ENCODE data around the gene CRADD. TPM values are rescaled to one million over a fixed set of nuclear protein-coding genes. Genes with fewer than 3 reads are reported as not detected.

The CRADD gene
- total RNA-seq, 1 experiment from 2014 or later: 7.6 TPM

DNA sequence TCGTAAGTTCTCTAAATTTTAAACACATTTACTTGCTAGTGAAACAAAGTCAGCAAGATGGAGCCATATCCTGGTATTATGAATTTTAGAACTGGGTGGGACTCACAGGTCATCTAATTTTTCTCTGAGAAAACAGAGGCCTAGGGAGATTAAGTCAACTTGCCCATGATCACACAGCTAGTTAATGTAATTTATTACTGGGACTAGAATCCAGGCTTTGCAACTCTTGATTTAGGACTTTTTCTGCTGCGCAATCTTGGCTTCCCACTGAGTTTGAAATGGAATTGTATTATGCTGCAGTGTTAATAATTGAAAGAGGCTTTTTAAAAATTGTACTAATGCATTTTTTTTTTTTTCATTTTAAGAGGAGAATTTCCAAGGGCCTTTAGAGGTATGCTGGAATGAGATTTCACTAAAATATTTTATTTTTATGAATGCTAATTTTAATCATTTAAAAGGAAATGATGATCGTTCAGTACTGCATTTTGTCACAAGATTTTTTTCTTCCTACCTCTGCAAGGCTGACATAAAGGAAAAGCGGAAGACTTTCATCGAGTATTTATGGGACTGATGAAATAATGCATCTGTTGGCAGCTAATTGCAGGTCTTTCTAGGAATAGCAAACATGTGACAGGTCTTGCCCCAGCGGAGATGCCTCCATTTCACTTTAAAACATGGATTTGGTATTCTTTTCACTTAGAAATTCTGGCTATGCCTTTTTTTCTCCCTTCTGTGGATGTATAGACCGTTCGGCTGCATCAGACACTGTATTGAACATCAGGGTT, 9.6 kb downstream of the CRADD start:
- H3K23me2 ChIP-seq (ENCODE audit: insufficient read length, low read depth, low read length, poor library complexity, severe bottlenecking): no peaks in the 10 kb centered on the region
- no peak overlapping the region for H2BK12ac ChIP-seq (ENCODE audit: insufficient read length, low read depth, low read length)
- no peak overlapping the region for H2AFZ ChIP-seq (ENCODE audit: low read length)
- no peak overlapping the region for H3K9ac ChIP-seq (ENCODE audit: extremely low read depth, insufficient read length, low read length)
- no peak overlapping the region for H3T11ph ChIP-seq (ENCODE audit: low read length)
- H2BK5ac ChIP-seq (ENCODE audit: insufficient read length, low read length): no peak overlapping the region
- H3K79me1 ChIP-seq (ENCODE audit: insufficient read depth, low read depth, low read length, poor library complexity, severe bottlenecking): no peaks in the 10 kb centered on the region
- H2AK5ac ChIP-seq (ENCODE audit: insufficient read length, low read length): no peak overlapping the region
- H4K91ac ChIP-seq (ENCODE audit: insufficient read length, low read depth, low read length): no peak overlapping the region
- H3K56ac ChIP-seq (ENCODE audit: insufficient read length, low read depth, low read length): no peak overlapping the region
- H3K79me2 ChIP-seq (ENCODE audit: insufficient read depth, low read length): no peaks in the 10 kb centered on the region
- no peak overlapping the region for H3K4ac ChIP-seq (ENCODE audit: low read depth, low read length)
- no peaks in the 10 kb centered on the region for H3K27me3 Mint-ChIP-seq (ENCODE audit: low read depth)
- H3K9me3 Mint-ChIP-seq: no peaks in the 10 kb centered on the region
- DNase-seq: no peak
- no peak overlapping the region for H4K8ac ChIP-seq (replicated peaks; ENCODE audit: insufficient read length, low read depth, low read length)
- peaks cover 36 to 45% of the 10 kb centered on the region in 2 experiments for H3K4me1 Mint-ChIP-seq
- H3K9me3 ChIP-seq (ENCODE audit: control insufficient read depth, low read depth, low read length): no peaks in the 10 kb centered on the region
- H2BK120ac ChIP-seq (ENCODE audit: low read depth, low read length, poor library complexity, severe bottlenecking): no peak overlapping the region
- TF ChIP-seq, protein P1, sequence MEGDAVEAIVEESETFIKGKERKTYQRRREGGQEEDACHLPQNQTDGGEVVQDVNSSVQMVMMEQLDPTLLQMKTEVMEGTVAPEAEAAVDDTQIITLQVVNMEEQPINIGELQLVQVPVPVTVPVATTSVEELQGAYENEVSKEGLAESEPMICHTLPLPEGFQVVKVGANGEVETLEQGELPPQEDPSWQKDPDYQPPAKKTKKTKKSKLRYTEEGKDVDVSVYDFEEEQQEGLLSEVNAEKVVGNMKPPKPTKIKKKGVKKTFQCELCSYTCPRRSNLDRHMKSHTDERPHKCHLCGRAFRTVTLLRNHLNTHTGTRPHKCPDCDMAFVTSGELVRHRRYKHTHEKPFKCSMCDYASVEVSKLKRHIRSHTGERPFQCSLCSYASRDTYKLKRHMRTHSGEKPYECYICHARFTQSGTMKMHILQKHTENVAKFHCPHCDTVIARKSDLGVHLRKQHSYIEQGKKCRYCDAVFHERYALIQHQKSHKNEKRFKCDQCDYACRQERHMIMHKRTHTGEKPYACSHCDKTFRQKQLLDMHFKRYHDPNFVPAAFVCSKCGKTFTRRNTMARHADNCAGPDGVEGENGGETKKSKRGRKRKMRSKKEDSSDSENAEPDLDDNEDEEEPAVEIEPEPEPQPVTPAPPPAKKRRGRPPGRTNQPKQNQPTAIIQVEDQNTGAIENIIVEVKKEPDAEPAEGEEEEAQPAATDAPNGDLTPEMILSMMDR (conservative IDR thresholded peaks at IDR 0.05): no peak
- H3K27ac Mint-ChIP-seq: no peak overlapping the region
- no peaks in the 10 kb centered on the region for H3K27me3 ChIP-seq (ENCODE audit: insufficient read depth, low read length)
- no peak overlapping the region for H3K23ac ChIP-seq (ENCODE audit: insufficient read length, low read depth, low read length)
- H3K4me2 ChIP-seq (ENCODE audit: insufficient read depth, insufficient read length, low read length): no peak overlapping the region
- H4K5ac ChIP-seq (ENCODE audit: insufficient read length, low read depth, low read length): no peak overlapping the region
- H3K27ac ChIP-seq (ENCODE audit: insufficient read length, low read depth, low read length): no peak overlapping the region
- H2BK15ac ChIP-seq (ENCODE audit: low read depth, low read length): no peak overlapping the region
- H3K36me3 Mint-ChIP-seq (ENCODE audit: insufficient read depth in 1 of 3, low read depth in 3 of 3): no peaks in the 10 kb centered on the region
- no peaks in the 10 kb centered on the region for H4K20me1 ChIP-seq (ENCODE audit: control insufficient read depth, insufficient read depth, insufficient read length)
- H2BK20ac ChIP-seq (ENCODE audit: low read depth, low read length, poor library complexity, severe bottlenecking): no peak overlapping the region
- no CpG with 5 or more reads among the region's 8 CpGs for WGBS (ENCODE audit: extremely low coverage, insufficient read length, low lambda C conversion rate)
- no peak overlapping the region for H3K4me3 Mint-ChIP-seq
- no peak overlapping the region for H3K18ac ChIP-seq (ENCODE audit: insufficient read length, low read depth, low read length)
- no peaks in the 10 kb centered on the region for H3K4me1 ChIP-seq (ENCODE audit: insufficient read depth, low read length)
- H3K14ac ChIP-seq (ENCODE audit: insufficient read depth, low read length): no peak overlapping the region

Data from H9 (cell line).